ENCODE data around the gene C9orf72.

DNA sequence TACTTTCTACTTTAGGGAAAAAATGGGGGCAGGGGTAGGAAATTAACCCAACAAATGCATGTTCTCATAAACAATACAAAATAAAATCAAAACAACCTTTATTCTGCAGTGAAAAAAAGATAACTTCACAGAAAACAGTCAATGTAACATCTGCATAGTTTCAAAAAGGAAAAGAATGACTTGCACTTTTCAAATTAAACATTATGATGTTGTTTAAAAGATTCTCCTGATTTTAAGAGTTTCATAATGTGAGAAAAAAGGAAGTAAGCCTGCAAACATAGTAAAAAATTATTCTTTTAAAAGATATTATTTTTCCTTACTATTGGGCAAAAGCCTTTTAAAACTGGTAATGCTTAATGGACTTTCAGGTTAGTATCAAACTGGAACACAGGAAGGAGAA lies 7.6 kb downstream of the C9orf72 start:
- TF ChIP-seq, protein P1, sequence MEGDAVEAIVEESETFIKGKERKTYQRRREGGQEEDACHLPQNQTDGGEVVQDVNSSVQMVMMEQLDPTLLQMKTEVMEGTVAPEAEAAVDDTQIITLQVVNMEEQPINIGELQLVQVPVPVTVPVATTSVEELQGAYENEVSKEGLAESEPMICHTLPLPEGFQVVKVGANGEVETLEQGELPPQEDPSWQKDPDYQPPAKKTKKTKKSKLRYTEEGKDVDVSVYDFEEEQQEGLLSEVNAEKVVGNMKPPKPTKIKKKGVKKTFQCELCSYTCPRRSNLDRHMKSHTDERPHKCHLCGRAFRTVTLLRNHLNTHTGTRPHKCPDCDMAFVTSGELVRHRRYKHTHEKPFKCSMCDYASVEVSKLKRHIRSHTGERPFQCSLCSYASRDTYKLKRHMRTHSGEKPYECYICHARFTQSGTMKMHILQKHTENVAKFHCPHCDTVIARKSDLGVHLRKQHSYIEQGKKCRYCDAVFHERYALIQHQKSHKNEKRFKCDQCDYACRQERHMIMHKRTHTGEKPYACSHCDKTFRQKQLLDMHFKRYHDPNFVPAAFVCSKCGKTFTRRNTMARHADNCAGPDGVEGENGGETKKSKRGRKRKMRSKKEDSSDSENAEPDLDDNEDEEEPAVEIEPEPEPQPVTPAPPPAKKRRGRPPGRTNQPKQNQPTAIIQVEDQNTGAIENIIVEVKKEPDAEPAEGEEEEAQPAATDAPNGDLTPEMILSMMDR (IDR thresholded peaks at IDR 0.05) = no peak
- no peak for TF ChIP-seq EP300 (IDR thresholded peaks at IDR 0.05; ENCODE audit: low read depth)
- TF ChIP-seq POLR2AphosphoS5 (IDR thresholded peaks at IDR 0.05) = no peak
